Activated T-cell treated with anti-CD3 and anti-CD28 coated beads, Interleukin-2, amount 50 U/mL, for 1 hour (primary cell): Measurements from ENCODE around the gene PPIG.
"Not testable (repeated sequence)": the region's sequence is repeated elsewhere in the genome, so short reads cannot be mapped to it uniquely, and the experiment has no call there.

Experiments
- DNase-seq: peaks from one replicate; pipeline ENCODE4 v3.0.0-alpha.2; 2020

The PPIG gene

GRCh38 chr2:169664978-169665930, 81.1 kb downstream of the PPIG start:
- no peak for DNase-seq

DNA sequence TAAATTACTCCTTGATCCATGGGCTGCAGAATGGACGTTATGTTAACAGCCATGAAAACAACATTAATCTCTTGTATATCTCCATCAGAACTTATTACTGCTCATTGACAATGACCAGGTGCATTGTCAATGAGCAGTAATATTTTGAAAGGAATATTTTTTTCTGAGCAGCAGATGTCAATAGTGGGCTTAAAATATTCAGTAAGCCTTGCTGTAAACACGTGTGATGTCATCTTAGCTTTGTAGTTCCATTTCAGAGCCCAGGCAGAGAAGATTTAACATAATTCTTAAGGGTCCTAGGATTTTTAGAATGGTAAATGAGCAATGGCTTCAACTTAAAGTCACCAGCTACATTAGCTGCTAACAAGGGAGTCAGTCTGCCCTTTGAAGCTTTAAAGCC, 83.4 kb downstream of the PPIG start:
- DNase-seq, result no peak

DNA sequence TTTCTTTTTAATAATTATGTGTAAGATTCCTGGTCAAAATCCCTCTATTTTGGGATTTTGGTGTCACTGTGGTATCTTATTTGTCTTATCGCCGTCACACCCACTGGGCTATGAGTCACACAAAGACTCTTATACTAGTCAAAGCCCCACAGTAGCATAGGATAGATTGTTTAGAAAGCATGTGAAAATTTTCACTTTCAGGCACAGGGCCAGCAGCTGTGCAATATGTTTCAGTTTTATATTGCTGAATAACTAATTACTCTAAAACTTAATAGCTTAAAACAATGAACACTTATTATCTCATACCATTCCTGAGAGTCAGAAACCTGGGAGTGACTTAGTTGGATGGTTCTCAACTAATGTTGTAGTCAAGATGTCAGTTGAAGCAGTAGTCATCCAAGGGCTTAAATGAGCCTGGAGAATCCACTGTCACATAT, 86.1 kb downstream of the PPIG start:
- no peak for DNase-seq

DNA sequence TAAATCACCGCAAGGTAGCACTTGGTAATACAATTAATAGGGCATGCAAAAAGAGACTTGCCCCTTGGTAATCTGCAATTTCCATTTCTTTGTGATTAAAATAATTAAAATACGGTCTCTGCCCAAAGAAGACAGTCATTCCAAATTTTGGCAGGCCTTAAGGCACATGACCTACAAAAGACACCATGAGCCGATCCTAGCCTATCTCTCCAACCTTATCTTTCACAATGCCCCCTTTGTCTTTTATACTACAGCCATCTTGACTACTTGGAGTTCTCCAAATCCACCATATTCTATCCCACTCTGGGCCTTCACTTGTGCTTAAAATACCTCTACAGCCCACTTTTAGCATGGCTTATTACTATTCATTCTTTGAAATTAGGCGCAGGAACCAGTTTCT, 86.8 kb downstream of the PPIG start:
- no peak for DNase-seq

DNA sequence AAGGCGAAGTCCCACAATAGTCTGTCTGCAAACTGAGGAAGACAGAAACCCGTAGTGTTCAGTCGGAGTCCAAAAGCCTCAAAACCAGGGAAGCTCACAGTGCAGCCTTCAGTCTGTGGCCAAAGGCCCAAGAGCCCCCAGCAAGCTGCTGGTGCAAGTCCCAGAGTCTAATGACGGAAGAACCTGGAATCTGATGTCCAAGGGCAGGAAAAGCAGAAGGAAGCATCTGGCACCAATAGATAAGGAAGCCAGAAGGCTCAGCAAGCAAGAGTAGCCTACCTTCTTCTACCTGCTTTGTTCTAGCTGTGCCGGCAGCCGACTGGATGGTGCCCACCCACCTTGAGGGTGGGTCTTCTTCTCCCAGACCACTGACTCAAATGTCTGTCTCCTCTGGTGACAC, 88.3 kb downstream of the PPIG start:
- no peak for DNase-seq

DNA sequence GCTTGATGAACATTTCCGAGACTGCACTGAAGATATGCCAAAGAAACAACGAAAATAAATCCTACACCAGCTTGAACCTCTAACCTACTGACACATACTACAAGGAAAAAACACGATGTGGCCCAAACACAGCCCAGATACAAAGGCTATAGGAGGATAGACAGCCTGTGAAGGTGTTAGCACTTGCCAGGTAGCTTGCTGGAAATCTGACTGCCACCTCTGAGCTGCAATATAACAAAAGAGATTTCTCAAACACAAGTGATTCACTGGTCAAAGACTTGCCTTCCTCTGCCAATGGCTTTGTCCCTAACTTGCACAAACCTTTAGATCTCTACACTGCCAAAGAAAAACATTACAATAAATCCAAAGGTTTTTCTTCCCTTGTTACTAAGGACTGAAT, 89.0 kb downstream of the PPIG start:
- DNase-seq, result no peak

DNA sequence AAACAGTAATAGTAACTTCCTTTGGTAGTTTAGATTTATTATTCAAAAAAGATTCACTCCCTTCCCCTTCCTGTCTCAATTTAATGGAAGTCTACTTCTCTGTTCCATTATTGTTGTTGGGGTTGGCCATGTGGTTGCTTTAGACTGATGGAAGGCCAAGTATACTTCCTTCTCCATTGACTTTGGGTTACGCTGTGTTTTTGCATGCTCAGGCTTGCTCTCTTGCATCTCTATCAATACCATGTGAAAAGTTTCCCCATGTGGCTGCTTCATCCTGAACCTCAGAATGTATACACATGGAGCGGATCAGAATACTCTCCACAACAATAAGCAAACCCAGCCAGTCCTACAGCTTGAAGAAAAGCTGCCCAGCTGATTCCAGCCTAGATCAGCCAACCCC, 89.8 kb downstream of the PPIG start:
- no peak for DNase-seq

DNA sequence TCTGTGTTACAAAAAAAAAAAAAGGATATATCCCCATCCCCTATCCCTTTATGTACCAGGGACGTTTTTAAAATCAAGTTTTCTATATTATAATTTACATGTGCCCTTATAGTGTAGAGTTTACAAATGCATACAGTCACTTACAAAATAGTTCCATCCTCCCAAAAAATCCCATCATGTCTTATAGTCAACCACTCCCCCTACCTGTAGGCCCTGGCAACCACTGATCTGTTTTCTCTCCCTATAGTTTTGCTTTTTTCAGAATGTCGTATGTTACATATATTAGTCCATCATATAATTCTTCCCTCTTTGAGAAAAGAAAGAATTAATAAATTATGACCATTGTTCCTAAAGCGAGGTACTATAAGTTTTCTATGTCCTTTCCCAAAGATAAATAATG, 92.2 kb downstream of the PPIG start:
- no peak for DNase-seq

- no peak for DNase-seq
Measured at GRCh38 chr2:169676850-169677249, 92.7 kb downstream of the PPIG start.

GRCh38 chr2:169683054-169683424, 98.9 kb downstream of the PPIG start:
- no peak for DNase-seq

- no peak for DNase-seq
Measured at GRCh38 chr2:169683425-169684134, 99.4 kb downstream of the PPIG start.

DNA sequence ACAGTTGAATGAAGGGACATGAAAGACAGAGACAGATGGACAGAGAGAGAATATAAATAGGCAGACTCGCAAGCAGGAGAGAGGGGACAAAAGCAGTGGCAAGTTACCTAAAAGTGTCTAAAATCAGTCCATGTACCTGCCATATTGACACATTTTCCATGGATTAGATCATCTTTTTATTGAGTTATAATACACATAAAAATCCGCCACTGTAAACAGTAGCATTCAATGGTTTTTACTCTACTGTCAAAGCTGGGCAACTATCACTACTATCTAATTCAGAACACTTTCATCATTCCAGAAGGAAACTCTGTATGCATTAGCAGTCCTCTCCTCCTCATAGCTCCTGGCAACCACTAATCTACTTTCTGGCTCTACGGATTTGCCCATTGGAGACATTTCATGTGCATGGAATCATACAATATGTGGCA, 100.0 kb downstream of the PPIG start:
- DNase-seq, result no peak

DNA sequence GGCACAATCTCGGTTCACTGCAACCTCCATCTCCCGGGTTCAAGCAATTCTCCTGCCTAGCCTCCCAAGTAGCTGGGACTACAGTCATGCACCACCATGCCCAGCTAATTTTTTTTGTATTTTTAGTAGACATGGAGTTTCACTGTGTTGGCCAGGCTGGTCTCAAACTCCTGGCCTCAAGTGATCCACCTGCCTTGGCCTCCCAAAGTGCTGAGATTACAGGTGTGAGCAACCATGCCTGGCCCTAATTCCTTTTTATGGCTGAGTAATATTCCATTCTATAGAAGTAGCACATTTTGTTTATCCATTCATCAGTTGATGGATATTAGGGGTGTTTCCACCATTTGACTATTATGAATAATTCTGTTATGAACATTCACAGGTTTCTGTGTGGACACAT, 100.6 kb downstream of the PPIG start:
- DNase-seq, result not testable (repeated sequence)

DNA sequence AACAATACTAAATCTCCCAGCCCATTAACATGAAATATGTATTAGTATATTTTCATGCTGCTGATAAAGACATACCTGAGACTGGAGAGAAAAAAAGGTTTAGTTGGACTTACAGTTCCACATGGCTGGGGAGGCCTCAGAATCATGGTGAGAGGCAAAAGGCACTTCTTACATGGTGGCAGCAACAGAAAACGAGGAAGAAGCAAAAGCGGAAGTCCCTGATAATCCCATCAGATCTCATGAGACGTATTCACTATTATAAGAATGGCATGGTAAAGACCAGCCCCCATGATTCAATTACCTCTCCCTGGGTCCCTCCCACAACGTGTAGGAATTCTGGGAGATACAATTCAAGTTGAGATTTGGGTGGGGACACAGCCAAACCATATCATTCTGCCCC, 102.7 kb downstream of the PPIG start:
- not testable (repeated sequence) for DNase-seq

DNA sequence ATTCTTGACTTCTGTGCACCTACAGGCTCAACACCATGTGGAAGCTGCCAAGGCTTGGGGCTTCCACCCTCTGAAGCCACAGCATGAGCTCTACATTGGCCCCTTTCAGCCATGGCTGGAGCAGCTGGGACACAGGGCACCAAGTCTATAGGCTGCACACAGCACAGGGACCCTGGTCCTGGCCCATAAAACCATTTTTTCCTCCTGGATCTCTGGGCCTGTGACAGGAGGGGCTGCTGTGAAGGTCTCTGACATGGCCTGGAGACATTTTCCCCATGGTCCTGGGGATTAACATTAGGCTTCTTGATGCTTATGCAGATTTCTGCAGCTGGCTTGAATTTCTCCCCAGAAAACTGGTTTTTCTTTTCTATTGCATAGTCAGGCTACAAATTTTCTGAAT, 103.8 kb downstream of the PPIG start:
- DNase-seq, result not testable (repeated sequence)

DNA sequence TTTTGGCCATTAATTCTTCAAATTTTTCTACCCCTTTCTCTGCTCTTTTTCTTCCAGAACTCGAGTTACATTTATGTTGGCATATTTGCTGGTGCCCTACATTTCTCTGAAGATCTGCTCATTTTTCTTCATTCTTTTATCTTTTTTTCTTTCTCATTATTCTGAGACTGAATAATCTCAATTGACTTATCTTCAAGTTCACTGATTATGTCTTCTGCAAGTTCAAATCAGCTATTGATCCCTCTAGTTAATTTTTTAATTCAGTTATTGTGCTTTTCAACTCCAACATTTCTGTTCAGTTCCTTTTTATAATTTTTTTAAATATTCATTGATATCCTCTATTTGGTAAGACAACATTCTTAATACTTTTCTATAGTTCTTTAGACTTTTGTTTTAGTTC, 106.8 kb downstream of the PPIG start:
- DNase-seq, result no peak
